Endothelial cell of umbilical vein (primary cell): ENCODE data around the gene DYNC1H1. TPM values are rescaled to one million over a fixed set of nuclear protein-coding genes. Genes with fewer than 3 reads are reported as not detected.

Experiments
- BruUV-seq: library from RNA; stranded (reverse); fragments of 400-500 nt; replicated peaks from 2 replicates; lab custom pipeline; 2021; lab: Mats Ljungman, UMichigan
- CTCF ChIA-PET: fragments of 300-600, 350-600 bp; sonication (Branson Sonifier 250); formaldehyde crosslinking; loops from one replicate; lab custom pipeline; 2021; ENCODE audit warnings: antibody characterized with exemption, inconsistent platforms; lab: Charles Lee
- POLR2A ChIA-PET: fragments of 300-600, 350-600 bp; sonication (Branson Sonifier 250); formaldehyde crosslinking; loops from one replicate; lab custom pipeline; 2021; ENCODE audit warnings: antibody characterized with exemption, inconsistent platforms; lab: Charles Lee
- DNase-seq: peaks from one replicate; pipeline ENCODE4 v3.0.0-alpha.2; 2011; ENCODE audit warnings: low read depth, low spot score
- FAIRE-seq: peaks from 2 replicates; lab custom pipeline; 2011; peaks lifted over from hg19 to GRCh38; lab: Jason Lieb, UNC
- H2AFZ ChIP-seq: 2 replicates; pipeline ENCODE4 v1.6.0; 2012; ENCODE audit warnings: low read depth, low read length, control low read depth, inconsistent platforms
- H3K27ac ChIP-seq: 2 replicates; pipeline ENCODE4 v1.5.1; 2011; ENCODE audit warnings: low read depth, mild to moderate bottlenecking, control low read depth, low read length, moderate library complexity; ENCODE audit not compliant: insufficient read depth
- H3K27me3 ChIP-seq, 2 experiments: 2 replicates each; pipeline versions ENCODE4 v1.6.0 to v1.6.1; 2011; ENCODE audit warnings: low read length in 2 of 2, mixed read lengths in 1 of 2; ENCODE audit not compliant: control insufficient read depth in 2 of 2, insufficient read depth in 2 of 2
- H3K36me3 ChIP-seq, 2 experiments: 2 replicates in 1 of 2; 3 replicates in 1 of 2; pipeline ENCODE4 v1.5.1; 2011; ENCODE audit warnings: low read length in 2 of 2, mild to moderate bottlenecking in 1 of 2, moderate library complexity in 1 of 2; ENCODE audit not compliant: control insufficient read depth in 2 of 2, insufficient read depth in 2 of 2; ENCODE audit errors: extremely low read depth in 1 of 2
- H3K4me1 ChIP-seq: 3 replicates; pipeline ENCODE4 v1.5.1; 2011; ENCODE audit warnings: mild to moderate bottlenecking, low read length; ENCODE audit not compliant: control insufficient read depth, insufficient read depth; ENCODE audit errors: extremely low read depth
- H3K4me2 ChIP-seq: 2 replicates; pipeline ENCODE4 v1.6.1; 2011; ENCODE audit warnings: low read length, control low read depth, mixed read lengths; ENCODE audit not compliant: insufficient read depth
- H3K4me3 ChIP-seq, 3 experiments: fragments of 200-600 bp in 1 of 3; sonication (generic), shearing (Covaris generic) in 1 of 3; replicated peaks in 1 of 3; 2 replicates each; pipeline ENCODE4 v1.5.1; 2011 to 2016; ENCODE audit warnings: control low read depth in 3 of 3, low read length in 3 of 3, mild to moderate bottlenecking in 2 of 3, inconsistent platforms in 1 of 3, low read depth in 1 of 3, moderate library complexity in 1 of 3; ENCODE audit not compliant: insufficient read depth in 1 of 3
- H3K79me2 ChIP-seq: 2 replicates; pipeline ENCODE4 v1.6.0; 2012; ENCODE audit warnings: low read length, inconsistent platforms; ENCODE audit not compliant: control insufficient read depth, insufficient read depth
- H3K9ac ChIP-seq: replicated peaks from 2 replicates; pipeline ENCODE3; 2011; ENCODE audit warnings: low read length, control low read depth; ENCODE audit not compliant: insufficient read depth; ENCODE audit errors: extremely low read depth
- H3K9me1 ChIP-seq: replicated peaks from 3 replicates; pipeline ENCODE4 v1.6.0; 2011; ENCODE audit warnings: mild to moderate bottlenecking, low read length; ENCODE audit not compliant: control insufficient read depth, insufficient read depth; ENCODE audit errors: extremely low read depth
- H3K9me3 ChIP-seq: replicated peaks from 2 replicates; pipeline ENCODE4 v1.5.1; 2012; ENCODE audit warnings: low read length, inconsistent platforms; ENCODE audit not compliant: control insufficient read depth, insufficient read depth
- H4K20me1 ChIP-seq: replicated peaks from 2 replicates; pipeline ENCODE3; 2011; ENCODE audit warnings: mild to moderate bottlenecking, low read length; ENCODE audit not compliant: control insufficient read depth, insufficient read depth; ENCODE audit errors: extremely low read depth
- CTCF ChIP-seq, 2 donors: IDR thresholded peaks; 1 replicate in 1 of 2; 2 replicates in 1 of 2; pipeline ENCODE4 v1.5.1; 2011; ENCODE audit warnings: low read length in 2 of 2, mild to moderate bottlenecking in 2 of 2, moderate library complexity in 2 of 2, control low read depth in 1 of 2, inconsistent platforms in 1 of 2, low read depth in 1 of 2; ENCODE audit not compliant: insufficient read depth in 1 of 2; ENCODE audit errors: extremely low read depth in 1 of 2
- EZH2 ChIP-seq: IDR thresholded peaks from 2 replicates; pipeline ENCODE4 v1.6.1; 2012; ENCODE audit warnings: borderline replicate concordance, low read depth, mild to moderate bottlenecking, moderate library complexity, low read length, inconsistent platforms; ENCODE audit not compliant: severe bottlenecking
- FOS ChIP-seq: IDR thresholded peaks from 2 replicates; pipeline ENCODE4 v1.6.1; 2011; ENCODE audit warnings: mild to moderate bottlenecking, low read length, moderate library complexity, borderline replicate concordance; ENCODE audit not compliant: insufficient read depth
- GATA2 ChIP-seq: IDR thresholded peaks from 2 replicates; pipeline ENCODE4 v1.7.0; 2011; ENCODE audit warnings: low read depth, mild to moderate bottlenecking, moderate library complexity, mixed read lengths, low read length; ENCODE audit not compliant: insufficient read length, insufficient read depth
- JUN ChIP-seq: IDR thresholded peaks from 2 replicates; pipeline ENCODE4 v1.6.1; 2011; ENCODE audit warnings: borderline replicate concordance, low read depth; ENCODE audit not compliant: insufficient read length, insufficient read depth
- MAX ChIP-seq: IDR thresholded peaks from 2 replicates; pipeline ENCODE4 v1.6.1; 2011; ENCODE audit not compliant: insufficient read depth, insufficient read length
- MYC ChIP-seq: IDR thresholded peaks from one replicate; pipeline ENCODE4 v1.6.1; 2011; ENCODE audit warnings: mild to moderate bottlenecking, low read depth, low read length
- POLR2A ChIP-seq: IDR thresholded peaks from 2 replicates; pipeline ENCODE4 v1.6.1; 2012; ENCODE audit warnings: low read depth, mild to moderate bottlenecking, control low read depth, low read length
- POLR2AphosphoS5 ChIP-seq: IDR thresholded peaks from 2 replicates; pipeline ENCODE4 v1.6.1; 2012; ENCODE audit warnings: low read depth, mild to moderate bottlenecking, control low read depth, low read length, moderate library complexity; ENCODE audit not compliant: insufficient read depth
- dilution Hi-C: fragments of 300-500 bp; cut with MboI; formaldehyde crosslinking; loops from one replicate; pipeline ENCODE4 v1.15.0; 2019; ENCODE audit warnings: low sequenced_read_pairs; ENCODE audit not compliant: extremely low pct_ligation_motif_present
- intact Hi-C: fragments of 100-400 bp; cut with micrococcal nuclease; formaldehyde crosslinking; loops from one replicate; pipeline ENCODE4 v1.10.0; 2022
- polyA plus RNA-seq, 4 experiments: library from polyadenylated mRNA; depleted of rRNA in 3 of 4; stranded (reverse) in 3 of 4; unstranded in 1 of 4; fragments of >200 nt; gene quantifications; 2 replicates each; pipeline versions ENCODE4 v1.2.1 to v1.2.3, GENCODE V29; 2011 to 2012; ENCODE audit warnings: missing spikeins in 1 of 4
- total RNA-seq: library from RNA; stranded (reverse); gene quantifications from 2 replicates; pipeline ENCODE4 v1.2.3, GENCODE V29; 2021

DYNC1H1 gene
- total and polyA plus RNA-seq, 2 donors (not counting 3 experiments of a cell fraction or from before 2014, with no cell fraction given): 254 to 648 TPM

GRCh38 chr14:102095871-102096568, 131.6 kb downstream of the DYNC1H1 start:
- peak overlapping the region; percentile 23 for H2AFZ ChIP-seq
- TF ChIP-seq GATA2 (no peak), CTCF (IDR thresholded peaks at IDR 0.05; ENCODE audit: extremely low read depth in 1 of 2, insufficient read depth in 1 of 2, low read depth in 1 of 2, low read length in 2 of 2) (no peak), MYC (no peak), JUN (no peak), POLR2A (no peak), MAX (no peak), EZH2 (no peak), FOS (no peak), POLR2AphosphoS5 (no peak)
- no peak for DNase-seq
- no peaks in the 10 kb centered on the region for H3K4me1 ChIP-seq
- FAIRE-seq: no peak
- no peak overlapping the region for H3K4me2 ChIP-seq
- no peaks in the 10 kb centered on the region for H3K27me3 ChIP-seq
- H3K27ac ChIP-seq: no peak overlapping the region
- POLR2A ChIA-PET: interaction anchor here (1.5 kb wide), 1 partner anchor 33 kb away, joined by 3 read pairs; no protein-coding TSS in a partner anchor
- H3K9me3 ChIP-seq: no peaks in the 10 kb centered on the region
- no peaks in the 10 kb centered on the region for H3K79me2 ChIP-seq
- no peak overlapping the region for H3K9ac ChIP-seq
- H3K4me3 ChIP-seq: no peak overlapping the region
- no peaks in the 10 kb centered on the region for H4K20me1 ChIP-seq
- H3K36me3 ChIP-seq: no peaks in the 10 kb centered on the region
- H3K9me1 ChIP-seq: no peaks in the 10 kb centered on the region
- CTCF ChIA-PET: interaction anchor here (0.5 to 5.0 kb wide), 24 partner anchors 8 to 388 kb away, joined by 3 to 87 read pairs (median 4); no protein-coding TSS in a partner anchor
- dilution Hi-C loops: no loop called here
- BruUV-seq: no TSS peak
- intact Hi-C loops: loop anchor here (1.0 to 10.0 kb wide), 6 partner anchors 9 to 391 kb away; partner anchors contain the start of gene HSP90AA1
